HepG2 (cell line): ENCODE measurements around the gene BCL6. TPM values are rescaled to one million over a fixed set of nuclear protein-coding genes. Genes with fewer than 3 reads are reported as not detected.

Experiments
- AGO2 ChIP-seq: fragments of 200-400 bp; formaldehyde crosslinking; optimal IDR thresholded peaks from 2 replicates; pipeline ENCODE3; 2017; ENCODE audit warnings: mild to moderate bottlenecking, low read depth, low read length, moderate library complexity
- MBD4 ChIP-seq: IDR thresholded peaks from 2 replicates; pipeline ENCODE4 v1.6.1; 2012; ENCODE audit warnings: low read length, inconsistent platforms, borderline replicate concordance
- NFKBIZ ChIP-seq: IDR thresholded peaks from 2 replicates; pipeline ENCODE4 v1.6.1; 2018; ENCODE audit warnings: missing genetic modification reagents, missing compliant biosample characterization
- SMARCE1 ChIP-seq: fragments of 450-650 bp; IDR thresholded peaks from 2 replicates; pipeline ENCODE4 v1.6.1; 2017; ENCODE audit warnings: borderline replicate concordance
- ZNF781 ChIP-seq: sonication (generic); formaldehyde crosslinking; IDR thresholded peaks from 2 replicates; pipeline ENCODE4 v1.5.1; 2020; ENCODE audit warnings: borderline replicate concordance, mild to moderate bottlenecking, missing genetic modification reagents; ENCODE audit errors: not compliant biosample characterization
- polyA plus RNA-seq, 8 experiments: library from polyadenylated mRNA; depleted of rRNA in 3 of 8; stranded (reverse) in 7 of 8; unstranded in 1 of 8; fragments of >200 nt; fragmentation: Illumina TruSeq in 4 of 8; extraction: Trizol in 4 of 8; gene quantifications; 2 replicates each; pipeline versions ENCODE4 v1.2.1 to v1.2.3, GENCODE V29; 2011 to 2016; ENCODE audit warnings: low read depth in 4 of 8, missing spikeins in 1 of 8, mixed read lengths in 1 of 8; ENCODE audit not compliant: insufficient read depth in 1 of 8
- total RNA-seq, 5 experiments: library from RNA; depleted of rRNA; stranded (reverse); fragments of >200 nt; fragmentation: Illumina TruSeq; extraction: Trizol; gene quantifications; 2 replicates each; pipeline ENCODE4 v1.2.3, GENCODE V29; 2016; ENCODE audit warnings: low read depth in 1 of 5
- TF ChIP-seq, protein P1 (sequence below): sonication (generic); formaldehyde crosslinking; IDR thresholded peaks from 2 replicates; pipeline ENCODE4 v1.5.1; 2020; ENCODE audit warnings: missing genetic modification reagents, mild to moderate bottlenecking, borderline replicate concordance
- TF ChIP-seq, protein P2 (sequence below): sonication (generic); formaldehyde crosslinking; IDR thresholded peaks from 2 replicates; pipeline ENCODE4 v1.4.0; 2020; ENCODE audit warnings: low read depth, mild to moderate bottlenecking, missing genetic modification reagents
- TF ChIP-seq, protein P3 (sequence below): sonication (generic); formaldehyde crosslinking; IDR thresholded peaks from 2 replicates; pipeline ENCODE4 v1.4.0; 2020; ENCODE audit warnings: missing genetic modification reagents, borderline replicate concordance
- TF ChIP-seq, protein P4 (sequence below): sonication (generic); formaldehyde crosslinking; IDR thresholded peaks from 2 replicates; pipeline ENCODE4 v1.8.0; 2022; ENCODE audit warnings: mild to moderate bottlenecking, missing genetic modification reagents, borderline replicate concordance
- TF ChIP-seq, protein P5 (sequence below): sonication (generic); formaldehyde crosslinking; IDR thresholded peaks from 2 replicates; pipeline ENCODE4 v1.5.1; 2020; ENCODE audit warnings: mild to moderate bottlenecking, missing genetic modification reagents, moderate library complexity

BCL6 gene
- total and polyA plus RNA-seq, 2 of the 13 experiments (the other 11 are each of a cell fraction or from before 2014, with no cell fraction given) = 21.2 to 53.7 TPM

DNA sequence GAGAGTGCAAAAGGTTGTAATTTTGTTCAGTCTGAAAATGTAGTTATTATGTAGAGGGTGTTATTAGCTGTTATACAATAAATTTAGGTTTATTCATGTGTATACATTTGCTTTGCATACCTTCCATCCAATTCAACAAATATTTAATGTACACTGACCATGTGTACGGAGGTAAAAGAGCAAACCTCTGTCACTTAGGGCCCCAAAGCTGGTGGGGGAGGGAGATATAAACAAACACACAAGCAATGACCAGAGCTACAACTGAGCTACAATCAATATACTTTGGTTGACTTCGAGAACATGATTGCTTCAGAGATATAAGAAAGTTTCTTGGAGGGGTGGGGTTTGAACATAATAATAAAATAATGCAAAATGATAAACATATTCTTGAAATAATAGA lies 17.5 kb upstream of the BCL6 start (continued):
- no peak for TF ChIP-seq ZNF781 (CRISPR knock-in tag)
- TF ChIP-seq, protein P1, sequence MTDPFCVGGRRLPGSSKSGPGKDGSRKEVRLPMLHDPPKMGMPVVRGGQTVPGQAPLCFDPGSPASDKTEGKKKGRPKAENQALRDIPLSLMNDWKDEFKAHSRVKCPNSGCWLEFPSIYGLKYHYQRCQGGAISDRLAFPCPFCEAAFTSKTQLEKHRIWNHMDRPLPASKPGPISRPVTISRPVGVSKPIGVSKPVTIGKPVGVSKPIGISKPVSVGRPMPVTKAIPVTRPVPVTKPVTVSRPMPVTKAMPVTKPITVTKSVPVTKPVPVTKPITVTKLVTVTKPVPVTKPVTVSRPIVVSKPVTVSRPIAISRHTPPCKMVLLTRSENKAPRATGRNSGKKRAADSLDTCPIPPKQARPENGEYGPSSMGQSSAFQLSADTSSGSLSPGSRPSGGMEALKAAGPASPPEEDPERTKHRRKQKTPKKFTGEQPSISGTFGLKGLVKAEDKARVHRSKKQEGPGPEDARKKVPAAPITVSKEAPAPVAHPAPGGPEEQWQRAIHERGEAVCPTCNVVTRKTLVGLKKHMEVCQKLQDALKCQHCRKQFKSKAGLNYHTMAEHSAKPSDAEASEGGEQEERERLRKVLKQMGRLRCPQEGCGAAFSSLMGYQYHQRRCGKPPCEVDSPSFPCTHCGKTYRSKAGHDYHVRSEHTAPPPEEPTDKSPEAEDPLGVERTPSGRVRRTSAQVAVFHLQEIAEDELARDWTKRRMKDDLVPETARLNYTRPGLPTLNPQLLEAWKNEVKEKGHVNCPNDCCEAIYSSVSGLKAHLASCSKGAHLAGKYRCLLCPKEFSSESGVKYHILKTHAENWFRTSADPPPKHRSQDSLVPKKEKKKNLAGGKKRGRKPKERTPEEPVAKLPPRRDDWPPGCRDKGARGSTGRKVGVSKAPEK (CRISPR knock-in tag) = no peak
- TF ChIP-seq, protein P2, sequence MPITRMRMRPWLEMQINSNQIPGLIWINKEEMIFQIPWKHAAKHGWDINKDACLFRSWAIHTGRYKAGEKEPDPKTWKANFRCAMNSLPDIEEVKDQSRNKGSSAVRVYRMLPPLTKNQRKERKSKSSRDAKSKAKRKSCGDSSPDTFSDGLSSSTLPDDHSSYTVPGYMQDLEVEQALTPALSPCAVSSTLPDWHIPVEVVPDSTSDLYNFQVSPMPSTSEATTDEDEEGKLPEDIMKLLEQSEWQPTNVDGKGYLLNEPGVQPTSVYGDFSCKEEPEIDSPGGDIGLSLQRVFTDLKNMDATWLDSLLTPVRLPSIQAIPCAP (CRISPR knock-in tag) = no peak
- no peak for TF ChIP-seq NFKBIZ
- no peak for TF ChIP-seq AGO2
- TF ChIP-seq SMARCE1 = no peak
- TF ChIP-seq, protein P3, sequence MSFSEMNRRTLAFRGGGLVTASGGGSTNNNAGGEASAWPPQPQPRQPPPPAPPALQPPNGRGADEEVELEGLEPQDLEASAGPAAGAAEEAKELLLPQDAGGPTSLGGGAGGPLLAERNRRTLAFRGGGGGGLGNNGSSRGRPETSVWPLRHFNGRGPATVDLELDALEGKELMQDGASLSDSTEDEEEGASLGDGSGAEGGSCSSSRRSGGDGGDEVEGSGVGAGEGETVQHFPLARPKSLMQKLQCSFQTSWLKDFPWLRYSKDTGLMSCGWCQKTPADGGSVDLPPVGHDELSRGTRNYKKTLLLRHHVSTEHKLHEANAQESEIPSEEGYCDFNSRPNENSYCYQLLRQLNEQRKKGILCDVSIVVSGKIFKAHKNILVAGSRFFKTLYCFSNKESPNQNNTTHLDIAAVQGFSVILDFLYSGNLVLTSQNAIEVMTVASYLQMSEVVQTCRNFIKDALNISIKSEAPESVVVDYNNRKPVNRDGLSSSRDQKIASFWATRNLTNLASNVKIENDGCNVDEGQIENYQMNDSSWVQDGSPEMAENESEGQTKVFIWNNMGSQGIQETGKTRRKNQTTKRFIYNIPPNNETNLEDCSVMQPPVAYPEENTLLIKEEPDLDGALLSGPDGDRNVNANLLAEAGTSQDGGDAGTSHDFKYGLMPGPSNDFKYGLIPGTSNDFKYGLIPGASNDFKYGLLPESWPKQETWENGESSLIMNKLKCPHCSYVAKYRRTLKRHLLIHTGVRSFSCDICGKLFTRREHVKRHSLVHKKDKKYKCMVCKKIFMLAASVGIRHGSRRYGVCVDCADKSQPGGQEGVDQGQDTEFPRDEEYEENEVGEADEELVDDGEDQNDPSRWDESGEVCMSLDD = no peak
- no peak for TF ChIP-seq MBD4
- TF ChIP-seq, protein P4, sequence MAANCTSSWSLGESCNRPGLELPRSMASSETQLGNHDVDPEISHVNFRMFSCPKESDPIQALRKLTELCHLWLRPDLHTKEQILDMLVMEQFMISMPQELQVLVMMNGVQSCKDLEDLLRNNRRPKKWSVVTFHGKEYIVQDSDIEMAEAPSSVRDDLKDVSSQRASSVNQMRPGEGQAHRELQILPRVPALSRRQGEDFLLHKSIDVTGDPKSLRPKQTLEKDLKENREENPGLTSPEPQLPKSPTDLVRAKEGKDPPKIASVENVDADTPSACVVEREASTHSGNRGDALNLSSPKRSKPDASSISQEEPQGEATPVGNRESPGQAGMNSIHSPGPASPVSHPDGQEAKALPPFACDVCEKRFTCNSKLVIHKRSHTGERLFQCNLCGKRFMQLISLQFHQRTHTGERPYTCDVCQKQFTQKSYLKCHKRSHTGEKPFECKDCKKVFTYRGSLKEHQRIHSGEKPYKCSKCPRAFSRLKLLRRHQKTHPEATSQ (CRISPR knock-in tag) = no peak
- TF ChIP-seq, protein P5, sequence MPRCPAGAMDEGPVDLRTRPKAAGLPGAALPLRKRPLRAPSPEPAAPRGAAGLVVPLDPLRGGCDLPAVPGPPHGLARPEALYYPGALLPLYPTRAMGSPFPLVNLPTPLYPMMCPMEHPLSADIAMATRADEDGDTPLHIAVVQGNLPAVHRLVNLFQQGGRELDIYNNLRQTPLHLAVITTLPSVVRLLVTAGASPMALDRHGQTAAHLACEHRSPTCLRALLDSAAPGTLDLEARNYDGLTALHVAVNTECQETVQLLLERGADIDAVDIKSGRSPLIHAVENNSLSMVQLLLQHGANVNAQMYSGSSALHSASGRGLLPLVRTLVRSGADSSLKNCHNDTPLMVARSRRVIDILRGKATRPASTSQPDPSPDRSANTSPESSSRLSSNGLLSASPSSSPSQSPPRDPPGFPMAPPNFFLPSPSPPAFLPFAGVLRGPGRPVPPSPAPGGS = no peak
